HG02870 (cell line): ENCODE data around the gene EFCAB11.

Source experiments
- ATAC-seq: cut with Tn5 transposase; IDR thresholded peaks from one replicate; pipeline ENCODE4 v1.9.1; 2021; ENCODE audit warnings: mild to moderate bottlenecking, moderate library complexity; ENCODE audit not compliant: unreplicated experiment

EFCAB11 gene

DNA sequence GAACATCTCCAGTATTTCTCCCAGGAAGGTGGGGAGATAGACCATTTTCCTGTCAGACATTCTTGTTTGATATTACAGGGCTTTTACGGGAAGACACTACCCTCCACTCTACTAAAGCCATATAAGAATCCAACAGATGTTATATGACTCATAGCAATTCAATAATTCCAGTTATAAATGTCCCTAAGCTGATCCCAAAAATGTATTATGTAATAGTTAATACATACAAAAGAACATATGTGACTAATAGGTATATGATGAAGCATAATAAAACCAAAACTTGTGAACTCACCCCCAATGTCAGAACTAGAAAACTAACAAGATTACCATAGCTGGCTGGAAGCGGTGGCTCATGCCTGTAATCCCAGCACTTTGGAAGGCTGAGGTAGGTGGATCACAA lies 84.2 kb downstream of the EFCAB11 start:
- ATAC-seq, result no peak

DNA sequence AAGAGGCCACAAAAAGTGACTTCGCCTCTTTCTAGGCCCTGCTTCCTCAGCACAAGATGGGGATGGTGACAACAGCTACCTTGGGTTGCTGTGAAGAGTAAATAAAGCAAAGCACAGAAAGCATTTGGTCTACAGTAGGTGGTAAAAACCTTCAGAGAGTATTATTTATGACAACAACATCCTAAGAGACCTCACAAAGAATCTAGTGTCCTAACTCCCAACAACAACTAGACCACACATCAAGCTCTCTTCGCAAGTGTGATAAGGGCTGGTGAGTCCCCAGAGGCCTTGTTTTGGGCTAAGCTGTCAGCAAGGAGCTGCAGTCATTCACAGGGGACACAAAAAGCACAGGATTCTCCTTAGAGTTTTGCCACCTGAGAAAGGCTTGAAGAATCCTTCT lies 84.9 kb downstream of the EFCAB11 start:
- ATAC-seq, result no peak

DNA sequence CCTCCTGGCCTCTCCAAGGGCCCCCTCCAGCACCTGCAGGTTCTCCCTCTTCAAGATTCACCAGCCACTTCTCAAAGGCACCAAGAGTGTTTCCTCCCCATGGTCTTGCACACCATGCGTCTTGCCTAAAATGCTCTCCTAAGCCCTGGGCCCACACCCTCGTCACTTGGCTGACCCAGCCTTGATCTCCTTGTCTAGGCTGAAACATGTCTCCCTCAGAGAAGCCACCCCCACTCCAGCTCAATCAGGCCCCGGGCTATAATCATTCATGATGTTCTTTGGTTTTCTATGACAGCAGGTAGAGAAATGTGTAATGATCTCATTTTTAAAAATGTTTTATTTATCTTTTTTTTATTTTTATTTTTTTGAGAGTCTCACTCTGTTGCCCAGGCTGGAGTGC lies 88.1 kb downstream of the EFCAB11 start:
- no peak for ATAC-seq

DNA sequence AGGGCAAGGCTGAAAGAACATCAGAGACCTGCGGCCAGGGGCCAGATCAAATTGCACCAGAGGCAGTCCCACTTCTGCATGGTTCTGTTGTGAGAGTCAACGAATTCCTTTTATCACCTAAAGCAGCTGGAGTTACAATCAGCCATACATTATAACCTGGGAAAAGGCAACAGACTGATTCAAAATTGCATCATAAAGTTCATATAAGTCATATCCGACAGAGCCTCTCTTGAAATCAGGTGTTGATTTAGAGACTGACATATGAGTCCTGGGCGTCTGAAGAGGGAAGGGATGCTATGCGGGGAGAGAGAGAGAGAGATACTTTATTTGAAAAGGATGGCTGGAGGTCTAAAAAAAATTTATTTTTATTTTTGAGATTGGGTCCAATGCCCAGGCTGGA lies 89.4 kb downstream of the EFCAB11 start:
- no peak for ATAC-seq

DNA sequence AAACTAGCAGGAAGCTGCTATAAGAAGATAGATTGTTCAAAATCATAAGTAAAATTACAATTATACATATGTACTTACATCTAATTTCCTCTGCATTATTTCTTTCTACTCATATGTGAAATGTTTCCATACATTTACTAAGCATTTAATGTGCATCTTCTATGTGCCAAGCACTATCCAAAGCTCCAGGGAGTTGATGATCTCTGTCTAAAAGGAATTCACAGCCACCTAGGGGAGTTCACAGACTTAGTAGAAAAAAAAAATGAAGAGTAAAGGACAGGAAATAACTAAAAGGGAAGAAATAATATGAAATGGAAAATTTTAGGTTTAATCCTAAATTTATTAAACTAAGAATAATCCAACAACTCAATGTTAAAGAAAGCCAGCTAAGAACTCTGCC lies 91.7 kb downstream of the EFCAB11 start:
- ATAC-seq, result no peak

DNA sequence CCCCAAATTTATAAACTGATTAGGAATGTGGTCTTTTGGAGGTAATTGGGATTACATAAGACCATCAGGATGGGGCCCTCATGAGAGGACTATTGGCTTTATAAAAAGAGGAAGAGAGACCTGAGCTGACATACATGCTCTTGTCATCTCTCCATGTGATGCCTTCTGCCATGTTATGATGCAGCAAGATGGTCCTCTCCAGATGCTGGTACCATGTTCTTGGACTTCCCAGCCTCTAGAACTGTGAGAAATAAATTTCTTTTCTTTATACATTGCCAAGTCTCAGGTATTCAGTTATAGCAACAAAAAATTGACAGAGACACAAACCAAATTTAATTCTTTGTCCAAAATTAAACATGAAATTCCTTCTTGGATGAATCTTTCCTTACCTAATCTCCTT lies 92.9 kb downstream of the EFCAB11 start:
- ATAC-seq, result no peak

DNA sequence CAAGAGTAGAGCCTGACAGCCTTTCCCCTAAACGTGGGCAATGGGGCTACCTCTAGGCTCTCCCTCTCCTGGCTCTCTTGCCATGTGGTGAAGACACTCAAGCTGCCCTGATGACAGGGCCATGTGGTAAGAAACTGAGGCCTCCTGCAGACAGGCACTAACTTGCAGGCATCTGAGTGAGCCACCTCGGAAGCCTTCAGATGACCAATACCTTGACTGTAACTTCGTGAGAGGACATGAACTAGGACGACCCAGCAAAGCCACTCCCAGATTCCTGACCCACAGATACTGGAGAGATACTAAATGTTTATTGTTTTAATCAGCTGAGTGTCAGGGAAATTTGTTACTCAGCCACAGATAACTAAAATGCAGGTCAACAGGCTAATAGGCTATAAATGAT lies 96.4 kb downstream of the EFCAB11 start:
- ATAC-seq, result no peak

DNA sequence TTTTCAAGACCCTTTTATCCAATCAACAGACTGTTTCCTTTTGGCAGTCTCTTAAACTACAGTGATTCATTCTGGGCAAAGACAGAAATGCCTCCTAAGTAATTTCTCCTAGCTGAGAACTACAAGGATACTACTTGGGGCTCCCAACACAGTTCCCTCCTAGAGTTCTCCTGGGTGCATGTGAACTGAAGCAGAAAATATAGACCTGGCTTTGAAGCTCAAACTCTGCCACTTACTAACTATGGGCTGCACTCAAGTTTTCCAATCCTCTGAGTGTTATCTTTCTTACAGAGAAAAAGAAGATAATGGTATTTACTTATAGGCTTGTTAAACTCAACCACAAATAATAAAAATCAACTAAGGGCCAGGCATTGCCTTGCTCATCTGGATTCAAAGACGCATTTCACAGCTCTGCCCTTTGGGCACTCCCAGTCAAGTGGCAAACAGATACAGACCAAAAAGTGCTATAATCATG lies 97.6 kb downstream of the EFCAB11 start:
- no peak for ATAC-seq

DNA sequence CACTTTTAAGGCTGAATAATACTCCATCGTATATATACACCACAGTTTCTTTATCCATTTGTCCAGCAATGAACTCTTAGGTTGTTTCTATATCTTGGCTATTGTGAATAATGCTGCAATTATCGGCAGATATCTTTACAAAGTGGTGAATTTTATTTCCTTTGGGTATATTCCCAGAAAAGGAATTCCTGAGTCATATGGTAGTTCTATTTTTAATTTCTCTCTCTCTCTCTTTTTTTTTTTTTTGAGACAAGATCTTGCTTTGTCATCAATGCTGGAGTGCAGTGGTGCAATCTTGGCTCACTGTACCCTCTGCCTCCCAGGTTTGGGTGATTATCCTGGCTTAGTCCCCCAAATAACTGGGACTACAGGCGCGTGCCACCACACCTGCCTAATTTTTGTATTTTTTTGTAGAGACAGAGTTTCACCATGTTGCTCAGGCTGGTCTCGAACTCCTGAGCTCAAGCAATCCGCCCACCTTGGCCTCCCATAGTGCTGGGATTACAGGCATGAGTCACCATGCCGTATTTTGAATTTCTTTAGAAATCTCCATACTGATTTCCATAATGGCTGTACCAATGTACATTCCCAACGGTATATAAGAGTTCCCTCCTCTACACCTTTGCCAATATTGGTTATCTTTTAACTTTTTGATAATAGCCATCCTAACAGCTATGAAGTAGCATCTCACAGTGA lies 98.4 kb downstream of the EFCAB11 start:
- no peak for ATAC-seq

DNA sequence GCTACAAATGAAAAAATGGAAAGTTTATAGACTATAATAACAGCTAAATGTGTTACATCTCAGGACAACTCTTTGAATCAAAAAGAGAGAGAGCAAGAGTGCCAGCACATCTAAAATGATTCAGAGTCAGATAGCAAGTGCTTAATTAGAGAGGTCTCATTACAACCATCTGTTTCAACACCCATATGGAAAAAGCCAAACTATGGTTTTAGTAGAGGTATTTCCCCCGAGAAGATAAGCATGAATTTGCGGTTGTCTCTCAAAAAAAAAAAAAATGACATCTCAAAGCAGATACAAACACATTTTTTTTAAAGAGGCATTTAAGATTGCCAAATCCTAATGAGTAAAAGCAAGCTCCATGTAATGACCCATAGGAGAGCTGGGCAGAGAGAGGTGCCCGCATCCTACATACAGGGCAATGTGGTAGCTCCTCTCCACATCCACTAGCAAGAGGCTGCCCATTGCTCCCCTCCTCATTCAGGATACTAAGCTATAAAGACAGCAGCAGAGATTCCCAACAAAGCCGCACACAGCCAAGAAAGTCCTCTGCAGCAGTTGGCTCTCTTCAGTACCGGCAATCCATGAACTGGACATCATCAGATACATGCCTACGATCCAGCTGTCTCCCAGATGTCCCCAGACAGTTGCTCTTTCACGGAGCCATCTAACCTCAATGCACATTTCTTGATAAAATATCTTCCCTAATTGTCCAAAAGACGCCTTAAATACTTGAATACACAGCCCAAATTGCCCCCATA lies 100.4 kb downstream of the EFCAB11 start:
- ATAC-seq, result no peak

DNA sequence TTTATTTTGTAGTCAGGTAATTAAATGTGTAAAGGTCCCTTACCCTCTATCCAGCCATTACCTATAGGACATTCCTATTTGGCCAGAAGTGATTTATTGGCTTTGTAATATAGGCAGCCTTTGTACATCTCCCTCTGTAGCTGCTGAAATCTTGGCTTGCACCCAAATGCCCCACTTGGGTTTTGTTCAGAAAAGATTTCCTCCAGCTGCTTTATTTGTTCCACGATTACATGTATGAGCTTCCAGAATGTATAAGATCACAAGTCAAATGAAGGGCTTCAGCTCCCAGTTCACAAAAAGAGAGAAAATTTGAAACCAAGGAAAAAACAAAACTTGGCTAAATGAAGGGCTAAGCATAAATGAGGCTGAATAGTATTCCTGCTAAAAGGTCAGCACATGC lies 103.4 kb downstream of the EFCAB11 start:
- ATAC-seq, result no peak

DNA sequence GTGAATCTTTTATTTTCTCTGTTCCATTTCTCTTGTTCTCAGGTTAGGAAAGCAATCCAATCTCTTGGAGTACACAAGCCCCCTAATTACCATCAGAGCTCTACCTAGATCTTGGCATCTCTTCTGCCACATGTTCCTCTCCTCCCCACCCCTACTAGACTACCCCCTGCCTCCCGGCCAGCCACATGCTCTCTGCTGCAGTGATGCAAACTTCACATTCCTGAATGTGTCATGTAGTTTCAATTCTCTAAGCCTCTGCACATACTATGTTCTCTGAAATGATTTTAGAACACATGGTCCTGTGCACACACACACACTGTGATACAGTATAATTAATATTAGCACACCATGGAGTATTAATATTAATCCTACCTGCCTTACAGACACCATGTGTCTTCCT lies 104.6 kb downstream of the EFCAB11 start:
- no peak for ATAC-seq

DNA sequence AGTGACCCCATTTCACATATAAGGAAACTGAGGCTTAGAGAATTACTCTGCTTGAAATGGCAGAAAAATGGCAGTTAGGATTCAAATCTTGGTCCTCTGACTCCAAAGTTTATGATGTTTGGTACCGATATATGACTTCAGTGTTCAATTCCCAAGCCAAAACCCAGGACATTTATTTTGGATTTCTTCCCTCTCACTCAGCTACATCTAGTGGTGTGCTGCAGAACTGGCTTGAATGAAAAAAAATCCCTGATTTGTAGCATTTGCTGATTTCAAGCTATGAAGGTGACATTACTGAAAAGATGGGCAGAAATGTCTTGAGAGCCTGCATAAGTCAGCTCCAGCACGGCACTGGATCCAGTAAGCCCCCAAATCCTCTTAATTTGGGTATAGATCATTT lies 106.4 kb downstream of the EFCAB11 start:
- ATAC-seq, result no peak

DNA sequence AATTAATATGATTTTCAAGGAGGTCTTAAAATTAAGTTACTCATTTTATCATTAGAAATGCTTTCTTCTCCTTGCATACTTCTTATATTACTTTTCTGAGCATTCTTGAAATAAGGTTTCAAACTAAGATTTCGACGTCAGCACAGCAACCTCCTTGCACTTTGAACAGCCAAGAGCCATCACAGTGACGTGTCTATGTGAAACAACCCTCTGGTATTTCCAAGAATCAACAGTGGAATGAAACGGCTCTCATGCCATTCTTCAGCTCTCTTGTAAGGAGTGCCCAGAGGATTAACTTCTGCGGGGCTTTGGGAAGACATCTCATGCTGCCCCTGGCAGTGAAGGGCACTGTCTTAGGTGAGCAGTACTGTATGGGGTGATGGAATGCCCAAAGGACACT lies 109.2 kb downstream of the EFCAB11 start:
- ATAC-seq, result no peak

DNA sequence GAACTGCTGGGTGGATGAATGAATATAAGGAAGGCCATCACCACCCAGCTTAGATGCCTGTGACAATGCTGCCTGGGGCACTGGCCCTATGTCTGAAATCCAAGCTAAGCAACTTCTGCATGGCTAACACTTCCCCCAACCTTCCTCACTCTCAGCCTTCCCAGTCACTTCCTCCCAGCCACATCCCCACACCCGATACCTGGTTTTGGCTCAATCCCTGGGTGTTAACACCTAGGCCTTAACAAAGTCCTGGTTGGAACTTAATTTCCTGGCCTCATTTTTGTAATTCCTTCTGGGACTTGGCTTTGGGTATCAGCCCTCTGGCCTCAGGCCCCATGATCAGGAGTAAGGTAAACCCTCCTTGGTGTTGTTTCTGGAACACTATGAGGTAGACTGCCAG lies 110.0 kb downstream of the EFCAB11 start:
- no peak for ATAC-seq

DNA sequence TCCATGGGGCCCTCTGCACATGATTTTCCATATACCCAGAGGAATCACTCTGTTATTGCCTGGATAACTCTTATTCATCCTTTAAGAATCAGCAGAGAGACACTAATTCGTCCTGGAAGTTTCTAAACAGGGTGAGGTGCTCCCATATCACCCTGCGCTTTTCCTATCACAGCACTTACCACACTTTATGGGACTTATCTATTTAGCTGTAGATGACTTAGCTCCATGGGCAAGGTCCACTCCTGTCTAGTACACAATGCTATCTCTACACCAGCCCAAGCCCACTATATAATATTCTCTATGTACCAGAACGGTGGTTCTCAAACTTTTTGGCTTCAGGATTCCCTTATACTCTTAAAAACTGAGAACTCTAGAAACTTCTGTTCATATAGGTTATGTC lies 111.7 kb downstream of the EFCAB11 start:
- ATAC-seq, result no peak

DNA sequence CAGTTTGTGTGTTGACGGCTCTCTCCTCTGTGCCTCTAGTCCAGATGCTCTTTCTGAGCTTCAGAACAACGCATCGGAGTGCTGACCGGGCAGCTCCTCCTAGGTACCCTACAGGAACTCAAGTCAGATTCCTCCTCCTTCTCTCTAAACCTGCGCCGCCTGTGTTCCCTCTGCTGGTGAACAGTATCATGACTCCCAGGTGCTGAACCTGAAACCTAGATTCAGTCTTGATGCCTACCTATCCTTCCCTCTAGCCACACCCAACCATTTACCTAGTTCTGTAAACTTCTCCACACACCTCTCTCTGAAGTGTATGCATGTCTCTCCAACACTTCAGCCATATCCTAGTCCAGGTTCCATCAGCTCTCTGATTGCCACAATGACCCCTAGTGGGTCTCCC lies 112.7 kb downstream of the EFCAB11 start:
- no peak for ATAC-seq

DNA sequence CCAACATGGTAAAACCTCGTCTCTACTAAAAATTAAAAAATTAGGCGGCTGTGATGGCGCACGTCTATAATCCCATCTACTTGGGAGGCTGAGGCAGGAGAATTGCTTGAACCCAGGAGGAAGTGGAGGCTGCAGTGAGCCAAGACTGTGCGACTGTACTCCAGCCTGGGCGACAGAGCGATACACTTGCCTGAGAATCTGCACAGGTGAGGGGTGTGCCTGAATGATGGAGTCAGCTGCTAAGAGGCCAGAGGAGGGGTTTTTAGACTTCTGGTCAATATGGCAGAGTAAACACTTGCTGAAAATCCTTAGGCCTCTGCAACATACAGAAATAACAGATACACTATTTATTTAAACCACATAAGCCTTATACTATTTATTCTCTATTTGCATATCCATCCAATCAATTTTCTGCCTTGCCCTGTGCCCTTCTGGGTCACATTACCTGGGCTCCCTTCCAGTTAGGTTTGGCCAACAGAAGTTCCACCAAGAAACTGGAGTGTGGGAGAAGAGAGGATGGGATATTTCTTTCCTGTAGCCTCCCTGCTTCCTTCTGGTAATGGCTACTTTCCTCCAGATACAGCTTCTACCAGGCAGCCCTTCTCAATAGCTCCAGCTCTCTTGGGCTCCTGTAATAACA lies 117.6 kb downstream of the EFCAB11 start:
- ATAC-seq, result no peak

DNA sequence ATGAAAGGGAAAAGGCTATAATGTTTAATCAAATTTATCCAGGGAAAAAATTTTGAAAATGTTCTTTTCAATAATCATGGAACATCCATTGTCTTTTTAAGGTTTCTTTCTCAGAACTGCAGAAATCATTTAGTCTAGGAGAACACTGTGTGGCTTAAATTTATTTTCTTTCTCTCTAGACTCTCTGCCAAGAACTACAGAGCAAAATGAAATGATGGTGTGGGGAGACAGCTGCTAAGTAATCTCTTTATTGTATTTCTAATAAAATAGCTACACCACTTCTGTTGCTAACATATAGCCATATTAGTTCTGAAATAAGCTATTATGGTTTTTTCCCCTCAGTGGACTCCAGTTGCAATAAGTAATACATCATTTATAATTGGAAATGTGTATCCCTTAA lies 120.9 kb downstream of the EFCAB11 start:
- ATAC-seq, result no peak

DNA sequence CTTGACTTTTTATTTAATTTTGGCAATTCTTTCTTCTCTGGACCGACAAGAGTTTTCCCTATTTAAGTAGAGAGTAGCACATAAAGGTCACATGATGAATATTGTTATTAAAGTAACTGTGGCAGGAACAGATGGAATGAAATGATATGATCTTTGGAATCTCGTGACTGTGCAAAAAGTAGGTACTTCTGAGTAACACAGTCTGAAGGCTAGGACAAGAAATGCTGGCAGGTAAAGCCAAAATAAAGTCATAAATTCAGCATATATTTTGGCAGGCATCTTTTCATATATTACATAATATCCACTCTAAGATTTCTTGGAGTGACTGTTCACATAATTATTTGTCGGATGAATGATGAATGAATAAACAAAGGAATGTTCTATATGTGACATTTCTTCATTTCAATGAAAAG lies 121.4 kb downstream of the EFCAB11 start:
- no peak for ATAC-seq

DNA sequence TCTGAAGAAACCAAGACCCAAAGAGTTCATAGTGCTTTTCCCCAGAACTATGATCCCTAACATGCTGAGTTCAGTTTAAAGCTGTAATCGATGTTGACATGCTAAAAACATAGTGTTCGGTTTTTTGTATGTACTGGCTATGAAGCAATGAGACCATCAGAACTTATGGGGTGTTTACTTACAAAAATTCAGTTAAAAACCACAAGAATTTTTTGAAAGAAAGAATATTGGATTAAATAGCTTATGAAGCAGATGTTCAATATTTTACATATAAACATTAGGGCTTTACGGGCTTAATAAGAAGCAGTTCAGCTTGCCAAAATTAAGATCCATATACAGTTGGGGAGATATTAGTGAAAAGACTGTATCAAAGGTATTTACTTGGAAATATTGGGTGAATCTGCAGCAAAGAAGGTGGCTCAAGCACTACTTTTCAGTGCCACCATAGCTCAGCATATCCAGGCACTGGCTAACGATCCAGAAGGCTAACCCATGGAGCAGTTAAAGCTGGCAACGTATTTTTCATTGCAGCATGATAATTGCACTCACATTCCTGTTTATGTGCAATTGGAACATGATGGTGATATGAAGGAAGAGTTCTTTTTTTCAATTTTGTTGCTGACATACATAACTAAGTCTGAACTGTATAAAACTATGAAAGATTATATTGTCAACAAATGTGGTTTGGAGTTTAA lies 125.9 kb downstream of the EFCAB11 start:
- ATAC-seq, result no peak

DNA sequence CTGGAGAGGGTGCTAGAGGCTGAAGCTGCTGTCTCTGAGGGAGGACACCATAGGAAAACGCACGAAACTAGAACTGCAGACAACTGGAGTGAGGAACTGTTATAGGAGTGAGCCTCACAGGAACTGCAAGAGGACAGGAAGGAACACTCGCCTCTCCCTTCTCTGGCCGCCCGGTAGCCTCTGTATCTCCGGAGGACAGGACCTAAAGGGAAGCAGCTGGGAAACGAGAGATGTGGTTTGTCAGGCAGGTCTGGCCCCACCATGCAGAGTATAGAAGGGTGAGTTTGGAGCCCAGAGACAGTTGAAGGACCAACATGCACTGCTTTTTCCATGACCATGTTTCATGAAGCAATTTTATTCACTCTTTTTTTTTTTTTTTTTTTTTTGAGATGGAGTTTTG lies 127.3 kb downstream of the EFCAB11 start:
- ATAC-seq, result no peak
